Type B pancreatic cell (in vitro differentiated cells): ENCODE results near the gene KRTAP6-1. TPM values are rescaled to one million over a fixed set of nuclear protein-coding genes. Genes with fewer than 3 reads are reported as not detected.

Experiments
- DNase-seq: peaks from one replicate; pipeline ENCODE4 v3.0.0; 2021; ENCODE audit warnings: mixed read lengths; ENCODE audit not compliant: unreplicated experiment; ENCODE audit errors: extremely low spot score
- H3K27ac Mint-ChIP-seq: 2 replicates; pipeline ENCODE4 v1.8.0; 2021; ENCODE audit warnings: mild to moderate bottlenecking, mixed read lengths
- H3K27me3 Mint-ChIP-seq: 2 replicates; pipeline ENCODE4 v1.8.0; 2021; ENCODE audit warnings: mixed read lengths
- H3K36me3 Mint-ChIP-seq: 2 replicates; pipeline ENCODE4 v1.8.0; 2021; ENCODE audit warnings: mixed read lengths
- H3K4me1 Mint-ChIP-seq: one replicate; pipeline ENCODE4 v1.8.0; 2021; ENCODE audit warnings: mixed read lengths; ENCODE audit not compliant: unreplicated experiment
- H3K4me3 Mint-ChIP-seq: 2 replicates; pipeline ENCODE4 v1.8.0; 2021; ENCODE audit warnings: mild to moderate bottlenecking, mixed read lengths
- H3K9me3 Mint-ChIP-seq: 2 replicates; pipeline ENCODE4 v1.8.0; 2021; ENCODE audit warnings: mixed read lengths
- CTCF ChIP-seq: fragments of 200-600 bp; sonication (generic); conservative IDR thresholded peaks from 2 replicates; pipeline ENCODE4 v1.5.0; 2021; ENCODE audit warnings: antibody characterized with exemption, mild to moderate bottlenecking
- total RNA-seq: library from RNA; stranded (reverse); gene quantifications from 2 replicates; pipeline ENCODE4 v1.2.1, GENCODE V29; 2021; ENCODE audit warnings: low replicate concordance

Gene KRTAP6-1
- total RNA-seq, 1 donor from 2014 or later, result not detected

- H3K9me3 Mint-ChIP-seq, result no peaks in the 10 kb centered on the region
- H3K36me3 Mint-ChIP-seq, result no peaks in the 10 kb centered on the region
- H3K27ac Mint-ChIP-seq, result no peak within 1 kb of the TSS
- no peaks in the 10 kb centered on the region for H3K4me1 Mint-ChIP-seq
- no peak for TF ChIP-seq CTCF
- no peaks in the 10 kb centered on the region for H3K27me3 Mint-ChIP-seq
- no peak within 1 kb of the TSS for H3K4me3 Mint-ChIP-seq
- no peak for DNase-seq
These were observed 6.8 kb upstream of the KRTAP6-1 start, which contains the start of gene KRTAP20-4 for GRCh38 chr21:30620522-30620921. TSS of gene KRTAP20-4 (plus strand) at chr21:30620627.

GRCh38 chr21:30620080-30620479, 6.3 kb upstream of the KRTAP6-1 start:
- H3K9me3 Mint-ChIP-seq, result no peaks in the 10 kb centered on the region
- no peak for DNase-seq
- no peaks in the 10 kb centered on the region for H3K36me3 Mint-ChIP-seq
- no peaks in the 10 kb centered on the region for H3K27me3 Mint-ChIP-seq
- H3K4me3 Mint-ChIP-seq, result no peak overlapping the region
- H3K4me1 Mint-ChIP-seq, result no peaks in the 10 kb centered on the region
- TF ChIP-seq CTCF, result no peak
- no peak overlapping the region for H3K27ac Mint-ChIP-seq

GRCh38 chr21:30616125-30616524, 2.4 kb upstream of the KRTAP6-1 start, which contains the start of gene KRTAP20-1:
TSS of gene KRTAP20-1 (plus strand) at chr21:30616425. CDS start at chr21:30616455, 30 bp downstream.
- TF ChIP-seq CTCF, result no peak
- Mint-ChIP-seq H3K36me3 (no peaks in the 10 kb centered on the region), H3K27ac (no peak within 1 kb of the TSS), H3K4me3 (no peak within 1 kb of the TSS), H3K27me3 (no peaks in the 10 kb centered on the region), H3K9me3 (no peaks in the 10 kb centered on the region), H3K4me1 (no peaks in the 10 kb centered on the region)
- no peak for DNase-seq

GRCh38 chr21:30615199-30615598, 1.5 kb upstream of the KRTAP6-1 start:
- H3K27me3 Mint-ChIP-seq, result no peaks in the 10 kb centered on the region
- H3K9me3 Mint-ChIP-seq, result no peaks in the 10 kb centered on the region
- H3K4me3 Mint-ChIP-seq, result no peak overlapping the region
- no peak for DNase-seq
- H3K27ac Mint-ChIP-seq, result no peak overlapping the region
- H3K4me1 Mint-ChIP-seq, result no peaks in the 10 kb centered on the region
- TF ChIP-seq CTCF, result no peak
- no peaks in the 10 kb centered on the region for H3K36me3 Mint-ChIP-seq

- Mint-ChIP-seq H3K36me3 (no peaks in the 10 kb centered on the region), H3K4me1 (no peaks in the 10 kb centered on the region), H3K4me3 (no peak overlapping the region), H3K27me3 (no peaks in the 10 kb centered on the region), H3K27ac (no peak overlapping the region), H3K9me3 (no peaks in the 10 kb centered on the region)
- no peak for DNase-seq
- no peak for TF ChIP-seq CTCF
These were observed 1.6 kb downstream of the KRTAP6-1 start for GRCh38 chr21:30612132-30612531.

- no peaks in the 10 kb centered on the region for H3K27me3 Mint-ChIP-seq
- no peaks in the 10 kb centered on the region for H3K4me1 Mint-ChIP-seq
- no peaks in the 10 kb centered on the region for H3K36me3 Mint-ChIP-seq
- no peak for TF ChIP-seq CTCF
- no peak overlapping the region for H3K27ac Mint-ChIP-seq
- no peak for DNase-seq
- peaks cover 5% of the 10 kb centered on the region for H3K9me3 Mint-ChIP-seq
- no peak overlapping the region for H3K4me3 Mint-ChIP-seq
These were observed 7.8 kb downstream of the KRTAP6-1 start for GRCh38 chr21:30605968-30606367.
